Aorta (tissue), 5 donors: ENCODE data around the gene QARS1. TPM values are rescaled to one million over a fixed set of nuclear protein-coding genes. Genes with fewer than 3 reads are reported as not detected.

ENCODE experiments used
- ATAC-seq: fragments of 200-7000 bp; cut with Tn5 transposase; one replicate; pipeline ENCODE4 v1.9.1; 2022; ENCODE audit warnings: moderate library complexity; ENCODE audit not compliant: low FRiP score
- DNase-seq, 2 donors: peaks; one replicate each; pipeline ENCODE4 v3.0.0-alpha.2; 2020
- H3K27ac ChIP-seq, 2 donors: one replicate each; pipeline ENCODE4 v1.5.1; 2013; ENCODE audit warnings: low read length in 2 of 2, mild to moderate bottlenecking in 2 of 2, moderate library complexity in 2 of 2, control low read depth in 1 of 2, inconsistent platforms in 1 of 2, low read depth in 1 of 2
- H3K27me3 ChIP-seq, 2 donors: one replicate each; pipeline ENCODE4 v1.6.1; 2013; ENCODE audit warnings: control low read depth in 1 of 2, low read length in 1 of 2, mild to moderate bottlenecking in 1 of 2, moderate library complexity in 1 of 2; ENCODE audit not compliant: insufficient read depth in 2 of 2, control insufficient read depth in 1 of 2
- H3K36me3 ChIP-seq, 2 donors: one replicate each; pipeline ENCODE4 v1.6.1; 2013; ENCODE audit warnings: control low read depth in 1 of 2, low read length in 1 of 2, mild to moderate bottlenecking in 1 of 2; ENCODE audit not compliant: insufficient read depth in 2 of 2, control insufficient read depth in 1 of 2
- H3K4me1 ChIP-seq, 2 donors: one replicate each; pipeline ENCODE4 v1.6.1; 2013; ENCODE audit warnings: low read length in 2 of 2, control low read depth in 1 of 2, mild to moderate bottlenecking in 1 of 2, moderate library complexity in 1 of 2; ENCODE audit not compliant: insufficient read depth in 2 of 2, control insufficient read depth in 1 of 2
- H3K4me3 ChIP-seq, 2 donors: one replicate each; pipeline ENCODE4 v1.5.1; 2013; ENCODE audit warnings: low read length in 2 of 2, control low read depth in 1 of 2, mild to moderate bottlenecking in 1 of 2
- H3K9me3 ChIP-seq: one replicate; pipeline ENCODE4 v1.6.1; 2013; ENCODE audit warnings: mild to moderate bottlenecking, low read length; ENCODE audit not compliant: control insufficient read depth
- WGBS, 2 donors: extraction: QIAGEN DNeasy Blood & Tissue Kit; methylation state at CpG; one replicate each; pipeline ENCODE4 v1.1.7; 2013; 5-methylcytosine and 5-hydroxymethylcytosine counted together
- intact Hi-C, 2 donors: fragments of 100-400 bp; cut with DNase I; formaldehyde crosslinking; loops; one replicate each; pipeline versions ENCODE4 v1.14.2 to v1.15.0; 2022
- polyA plus RNA-seq, 2 donors: library from polyadenylated mRNA; stranded (reverse); fragments of 200-250 nt; gene quantifications; one replicate each; pipeline ENCODE4 v1.2.3, GENCODE V29; 2013
- total RNA-seq, 2 donors: library from RNA; stranded (reverse); fragmentation: NEBNext Ultra II Directional; extraction: Animal tissue kit (Norgen Biotek cat#: 25700); gene quantifications; one replicate each; pipeline ENCODE4 v1.2.1, GENCODE V29; 2021
- donor health status: healthy with polysubstance abuse.
- donor health status: Bipolar disorder and iron deficiency.
- donor health status: DM: no; HTN: no; CAD: no.
- donor health status: DM: no; HTN: no; CAD: no.
- donor health status: DM: yes; HTN: yes; CAD: no.

QARS1 gene
- total and polyA plus RNA-seq, 4 donors: 127 to 267 (median 153) TPM

GRCh38 chr3:49122886-49123545, 18.5 kb upstream of the QARS1 start:
- H3K4me3 ChIP-seq: no peak overlapping the region
- H3K4me1 ChIP-seq: peaks cover 0 to 2% of the 10 kb centered on the region in 2 donors
- intact Hi-C loops: no loop called here
- ATAC-seq (no peak), DNase-seq (no peak)
- no peaks in the 10 kb centered on the region for H3K9me3 ChIP-seq
- peaks cover 0 to 22% of the 10 kb centered on the region in 2 donors for H3K36me3 ChIP-seq
- no peak overlapping the region for H3K27ac ChIP-seq
- WGBS, 2 donors: 87 to 88% methylated on average over 17 of the region's 17 CpGs
- H3K27me3 ChIP-seq: no peaks in the 10 kb centered on the region

DNA sequence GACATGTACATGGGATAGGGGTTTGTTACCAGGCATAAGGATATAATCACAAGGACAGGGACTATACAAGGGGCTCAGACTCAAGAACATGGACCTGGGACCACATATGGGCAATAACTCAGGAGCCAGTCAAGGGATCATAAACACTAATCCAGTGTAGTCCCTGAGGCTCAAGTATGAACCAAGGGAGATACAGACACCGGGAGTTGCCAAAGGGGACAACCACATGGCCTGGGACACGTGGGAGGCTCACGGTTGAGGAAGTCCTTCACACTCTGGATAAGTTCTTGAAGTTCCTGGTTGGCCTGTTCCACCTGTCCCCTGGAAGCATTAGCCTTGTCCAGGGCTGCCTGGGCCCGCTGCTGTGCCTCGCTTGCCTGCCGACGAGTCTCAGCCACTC, 17.9 kb upstream of the QARS1 start:
- Histone ChIP-seq H3K4me3 (no peak overlapping the region), H3K27ac (no peak overlapping the region), H3K36me3 (peaks cover 0 to 26% of the 10 kb centered on the region in 2 donors), H3K9me3 (no peaks in the 10 kb centered on the region), H3K27me3 (no peaks in the 10 kb centered on the region), H3K4me1 (peaks cover 0 to 2% of the 10 kb centered on the region in 2 donors)
- 82 to 86% methylated on average over 7 of the region's 7 CpGs for WGBS, 2 donors
- intact Hi-C loops: no loop called here
- no peak for ATAC-seq
- DNase-seq: no peak

DNA sequence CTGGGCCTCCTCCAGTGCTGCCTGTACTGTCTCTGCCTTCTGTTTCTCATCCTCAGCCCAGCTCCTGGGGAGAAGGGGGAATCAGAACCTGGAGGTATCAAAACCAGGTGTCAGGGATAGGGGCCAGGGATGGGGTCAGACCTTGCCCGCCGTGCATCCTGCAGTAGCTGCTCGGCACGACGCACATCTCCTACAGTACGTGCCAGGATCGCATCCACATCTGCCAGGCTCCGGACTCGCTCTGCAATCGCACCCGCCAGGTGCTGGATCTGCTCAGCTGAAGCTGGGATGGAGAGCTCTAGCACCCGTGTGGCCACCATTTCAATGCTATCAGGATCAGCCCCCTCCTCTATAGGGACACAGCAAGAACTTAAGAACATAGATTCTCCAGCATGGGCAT, 17.5 kb upstream of the QARS1 start:
- Histone ChIP-seq H3K36me3 (peaks cover 0 to 29% of the 10 kb centered on the region in 2 donors), H3K9me3 (no peaks in the 10 kb centered on the region), H3K4me1 (peaks cover 0 to 2% of the 10 kb centered on the region in 2 donors), H3K27ac (no peak overlapping the region), H3K4me3 (no peak overlapping the region), H3K27me3 (no peaks in the 10 kb centered on the region)
- no peak for DNase-seq
- intact Hi-C loops: no loop called here
- no peak for ATAC-seq
- 86 to 90% methylated on average over 12 of the region's 12 CpGs for WGBS, 2 donors

DNA sequence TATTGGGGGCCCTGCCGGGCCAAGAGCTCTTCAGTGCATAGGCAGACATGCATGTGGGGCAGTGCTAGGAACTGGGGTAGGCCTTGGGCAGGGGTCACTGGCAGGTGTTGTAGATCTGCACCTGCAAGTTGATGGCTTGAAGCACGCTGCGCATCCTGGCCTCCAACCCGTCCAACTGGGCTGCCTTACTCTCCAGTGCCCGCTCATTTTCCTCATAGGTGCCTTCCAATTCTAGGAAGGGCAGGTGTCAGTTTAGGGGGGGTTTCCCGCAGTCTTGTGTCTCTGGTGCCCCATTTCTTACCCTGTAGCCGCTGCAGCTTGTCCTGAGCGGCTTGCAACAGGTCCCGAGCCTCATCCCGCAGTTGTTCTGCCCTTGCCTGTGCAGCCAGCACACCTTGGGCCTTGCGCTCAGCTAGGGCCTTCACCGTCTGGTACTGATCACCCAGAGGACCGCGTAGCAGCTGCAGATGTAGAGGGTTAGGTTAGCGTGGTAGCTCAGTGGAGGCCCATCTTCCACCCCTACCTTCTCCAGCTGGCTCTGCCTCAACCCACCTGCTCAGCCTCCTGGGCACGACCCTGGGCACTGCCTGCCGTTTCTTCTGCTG, 16.7 kb upstream of the QARS1 start:
- WGBS, 2 donors: 73 to 74% methylated on average over 16 to 17 of the region's 17 CpGs

GRCh38 chr3:49120438-49121131, 16.0 kb upstream of the QARS1 start, which contains the start of gene USP19:
USP19 (minus strand) TSS chr3:49120823; CDS start chr3:49119145, 1,678 bp downstream.
- peak; percentile 93 for ATAC-seq
- intact Hi-C loops: no loop called here
- peaks cover 0 to 28% of the 10 kb centered on the region in 2 donors for H3K36me3 ChIP-seq

More for the DNA sequence above, 16.7 kb upstream of the QARS1 start:
- no peak for DNase-seq
- peak overlapping the region in 1 of 2 donors; percentile 58 for H3K27ac ChIP-seq
- ATAC-seq: no peak
- intact Hi-C loops: no loop called here
- no peaks in the 10 kb centered on the region for H3K9me3 ChIP-seq
- H3K4me1 ChIP-seq: peaks cover 0 to 2% of the 10 kb centered on the region in 2 donors
- H3K4me3 ChIP-seq: no peak overlapping the region
- peaks cover 0 to 29% of the 10 kb centered on the region in 2 donors for H3K36me3 ChIP-seq
- H3K27me3 ChIP-seq: no peaks in the 10 kb centered on the region

DNA sequence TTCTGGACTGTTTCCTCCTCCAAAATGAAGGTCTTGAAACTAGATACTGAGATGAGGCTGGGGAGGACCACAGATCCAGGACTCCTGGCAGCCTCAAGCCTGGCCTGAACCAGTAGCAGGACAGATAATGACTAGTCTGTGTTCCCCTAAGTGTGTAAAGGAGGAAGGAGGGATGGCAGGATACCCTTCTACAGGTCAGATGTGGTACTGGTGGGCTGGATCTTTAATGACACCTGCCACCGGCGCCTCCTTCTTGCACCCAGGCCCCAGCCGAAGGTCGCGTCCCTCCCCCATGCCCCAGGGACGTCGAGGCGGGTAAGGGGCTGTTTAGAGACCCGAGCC, 15.5 kb upstream of the QARS1 start:
- peak overlapping the region; percentile 56 to 80 for H3K4me3 ChIP-seq
- WGBS, 2 donors: 1% methylated on average over 9 of the region's 9 CpGs
- DNase-seq (no peak), ATAC-seq (no peak)
- H3K4me1 ChIP-seq: peaks cover 0 to 2% of the 10 kb centered on the region in 2 donors
- intact Hi-C loops: no loop called here
- no peaks in the 10 kb centered on the region for H3K9me3 ChIP-seq
- no peaks in the 10 kb centered on the region for H3K27me3 ChIP-seq
- H3K27ac ChIP-seq: peak overlapping the region; percentile 47 to 82
- H3K36me3 ChIP-seq: peaks cover 0 to 29% of the 10 kb centered on the region in 2 donors

More at GRCh38 chr3:49120438-49121131, 16.0 kb upstream of the QARS1 start, which contains the start of gene USP19:
- H3K27ac ChIP-seq: peak within 1 kb of the TSS; percentile 47 to 82
- no peaks in the 10 kb centered on the region for H3K9me3 ChIP-seq
- H3K4me1 ChIP-seq: peaks cover 0 to 2% of the 10 kb centered on the region in 2 donors
- DNase-seq: peak; percentile 97 to 99
- WGBS, 2 donors: 1% methylated on average over 64 to 70 of the region's 70 CpGs
- H3K4me3 ChIP-seq: peak within 1 kb of the TSS; percentile 56 to 80
- no peaks in the 10 kb centered on the region for H3K27me3 ChIP-seq

DNA sequence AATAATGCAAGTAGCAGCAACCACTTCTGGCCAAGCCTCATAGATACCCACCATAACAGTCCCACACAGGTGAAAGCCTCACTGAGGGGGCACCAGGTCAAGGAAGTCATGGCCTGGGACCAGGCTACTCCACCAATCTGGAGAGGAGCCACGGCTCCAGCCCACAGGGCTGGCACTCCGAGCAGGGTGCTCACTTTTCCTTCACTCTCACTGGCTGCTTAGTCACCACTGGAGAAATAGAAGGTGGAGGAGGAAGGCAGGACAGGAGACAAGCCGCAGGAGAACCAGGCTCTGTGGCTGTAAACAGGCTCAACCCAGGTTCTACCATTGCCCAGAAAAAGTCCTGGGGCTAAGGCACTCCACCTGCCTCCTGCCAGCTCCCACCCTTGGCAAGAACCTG, 14.9 kb upstream of the QARS1 start:
- Histone ChIP-seq H3K9me3 (no peaks in the 10 kb centered on the region), H3K27me3 (no peaks in the 10 kb centered on the region), H3K27ac (peak overlapping the region in 1 of 2 donors; percentile 82), H3K36me3 (peaks cover 0 to 24% of the 10 kb centered on the region in 2 donors), H3K4me3 (no peak overlapping the region), H3K4me1 (peaks cover 0 to 2% of the 10 kb centered on the region in 2 donors)
- DNase-seq: no peak
- ATAC-seq: no peak
- intact Hi-C loops: no loop called here
- 9 to 13% methylated on average over 3 of the region's 3 CpGs for WGBS, 2 donors

DNA sequence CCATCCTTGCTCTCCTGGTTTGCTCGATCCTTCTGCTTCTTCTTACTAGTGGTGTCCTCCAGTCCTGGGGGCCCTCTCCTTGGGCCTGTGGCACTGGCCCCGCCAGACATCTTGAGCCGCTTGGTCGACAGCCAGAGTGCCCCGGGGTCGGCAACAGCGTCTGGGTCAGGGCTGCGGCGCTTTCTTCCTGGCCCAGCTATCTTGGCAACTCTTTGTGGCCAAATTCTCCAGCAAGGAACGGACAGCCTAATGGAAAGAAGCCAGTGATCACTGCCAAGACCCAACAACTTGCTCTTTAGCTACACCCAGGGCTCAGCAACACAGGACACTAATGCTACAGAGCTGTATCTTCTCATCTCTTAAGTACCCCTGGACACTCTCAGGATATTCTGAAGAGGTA, 14.5 kb upstream of the QARS1 start:
- DNase-seq (no peak), ATAC-seq (no peak)
- H3K27me3 ChIP-seq: no peaks in the 10 kb centered on the region
- 9 to 17% methylated on average over 10 of the region's 10 CpGs for WGBS, 2 donors
- H3K36me3 ChIP-seq: peaks cover 2 to 22% of the 10 kb centered on the region in 2 donors
- peaks cover 0 to 2% of the 10 kb centered on the region in 2 donors for H3K4me1 ChIP-seq
- peak overlapping the region in 1 of 2 donors; percentile 41 for H3K27ac ChIP-seq
- intact Hi-C loops: no loop called here
- no peak overlapping the region for H3K4me3 ChIP-seq
- H3K9me3 ChIP-seq: no peaks in the 10 kb centered on the region
